Measurements from ENCODE around the gene EGFL7. TPM values are rescaled to one million over a fixed set of nuclear protein-coding genes. Genes with fewer than 3 reads are reported as not detected.
"Not testable (repeated sequence)": the region's sequence is repeated elsewhere in the genome, so short reads cannot be mapped to it uniquely, and the experiment has no call there.

EGFL7 gene
- total RNA-seq, 2 donors from 2014 or later, result 14.3 to 17.2 TPM

- DNase-seq (no peak), ATAC-seq (no peak)
- intact Hi-C loops (cut with DNase I, micrococcal nuclease), result no loop called here
These were observed 39.5 kb upstream of the EGFL7 start for GRCh38 chr9:136623016-136623841.

GRCh38 chr9:136623842-136624183 lies 38.9 kb upstream of the EGFL7 start:
- ATAC-seq (no peak), DNase-seq (peak in 1 of 2 donors; percentile 34)
- intact Hi-C loops (cut with DNase I, micrococcal nuclease), result no loop called here

GRCh38 chr9:136624184-136624951 lies 38.3 kb upstream of the EGFL7 start:
- intact Hi-C loops (cut with DNase I, micrococcal nuclease), result no loop called here
- ATAC-seq (peak; percentile 5), DNase-seq (peak; percentile 29 to 40)

GRCh38 chr9:136625101-136626065 lies 37.3 kb upstream of the EGFL7 start:
- intact Hi-C loops (cut with DNase I, micrococcal nuclease), result no loop called here
- peak; percentile 88 to 91 for DNase-seq
- peak; percentile 55 for ATAC-seq

GRCh38 chr9:136626066-136626725 lies 36.5 kb upstream of the EGFL7 start:
- no peak for ATAC-seq

GRCh38 chr9:136626740-136627642 lies 35.7 kb upstream of the EGFL7 start:
- intact Hi-C loops (cut with DNase I, micrococcal nuclease), result no loop called here
- ATAC-seq, result peak; percentile 42

More at GRCh38 chr9:136626066-136626725, 36.5 kb upstream of the EGFL7 start:
- intact Hi-C loops (cut with DNase I, micrococcal nuclease), result no loop called here
- DNase-seq, result peak; percentile 20 to 34

GRCh38 chr9:136627703-136628102 lies 35.0 kb upstream of the EGFL7 start:
- ATAC-seq (no peak), DNase-seq (peak in 1 of 2 donors; percentile 32)
- intact Hi-C loops (cut with DNase I, micrococcal nuclease), result loop anchor here in 1 of 2 donors (2.0 kb wide), 1 partner anchor 137 kb away; no protein-coding TSS in a partner anchor

More at GRCh38 chr9:136626740-136627642, 35.7 kb upstream of the EGFL7 start:
- peak; percentile 64 to 75 for DNase-seq

- ATAC-seq (no peak), DNase-seq (no peak)
- intact Hi-C loops (cut with DNase I, micrococcal nuclease), result loop anchor here in 1 of 2 donors (2.0 kb wide), 1 partner anchor 137 kb away; no protein-coding TSS in a partner anchor
These were observed 34.4 kb upstream of the EGFL7 start for GRCh38 chr9:136628268-136628667.

GRCh38 chr9:136629001-136629878 lies 33.5 kb upstream of the EGFL7 start:
- ATAC-seq, result peak; percentile 23
- DNase-seq, result peak; percentile 51 to 61
- intact Hi-C loops (cut with DNase I, micrococcal nuclease), result loop anchor here in 1 of 2 donors (2.0 kb wide), 1 partner anchor 138 kb away; no protein-coding TSS in a partner anchor

- DNase-seq (peak; percentile 56 to 79), ATAC-seq (peak; percentile 54)
- intact Hi-C loops (cut with DNase I, micrococcal nuclease), result loop anchor here (2.0 to 5.0 kb wide), 3 partner anchors 139 to 145 kb away; no protein-coding TSS in a partner anchor
These were observed 32.6 kb upstream of the EGFL7 start for GRCh38 chr9:136629879-136630661.

GRCh38 chr9:136630662-136630992 lies 32.1 kb upstream of the EGFL7 start:
- intact Hi-C loops (cut with DNase I, micrococcal nuclease), result loop anchor here (2.0 to 5.0 kb wide), 2 partner anchors 143 to 146 kb away; no protein-coding TSS in a partner anchor
- DNase-seq (no peak), ATAC-seq (no peak)

- peak; percentile 66 for ATAC-seq
- intact Hi-C loops (cut with DNase I, micrococcal nuclease), result loop anchor here (2.0 to 5.0 kb wide), 2 partner anchors 144 to 147 kb away; no protein-coding TSS in a partner anchor
- peak; percentile 71 to 86 for DNase-seq
These were observed 31.4 kb upstream of the EGFL7 start for GRCh38 chr9:136631038-136632000.

- not testable (repeated sequence) for ATAC-seq
These were observed 30.6 kb upstream of the EGFL7 start for GRCh38 chr9:136632072-136632471.

More at GRCh38 chr9:136632072-136632471, 30.6 kb upstream of the EGFL7 start:
- intact Hi-C loops (cut with DNase I, micrococcal nuclease), result loop anchor here in 1 of 2 donors (5.0 kb wide), 1 partner anchor 145 kb away; no protein-coding TSS in a partner anchor
- not testable (repeated sequence) for DNase-seq

Measured in left colon (tissue), 2 donors.